Activated CD4-positive, alpha-beta T cell treated with anti-CD3 and anti-CD28 coated beads, Interleukin-2, amount 50 U/mL, for 48 hours (primary cell): ENCODE measurements around the gene ZNF664.
"Not testable (repeated sequence)": the region's sequence is repeated elsewhere in the genome, so short reads cannot be mapped to it uniquely, and the experiment has no call there.

ENCODE experiments used
- DNase-seq, 2 experiments: peaks; one replicate each; pipeline ENCODE4 v3.0.0-alpha.2; 2020

ZNF664 gene

GRCh38 chr12:123942238-123942653 is 30.8 kb upstream of the ZNF664 start:
- no peak for DNase-seq

- no peak for DNase-seq
These were observed 29.9 kb upstream of the ZNF664 start for GRCh38 chr12:123942911-123943648.

- no peak for DNase-seq
These were observed 29.2 kb upstream of the ZNF664 start for GRCh38 chr12:123943816-123944215.

GRCh38 chr12:123944696-123945095 is 28.3 kb upstream of the ZNF664 start:
- no peak for DNase-seq

- DNase-seq, result no peak
These were observed 27.5 kb upstream of the ZNF664 start for GRCh38 chr12:123945287-123946151.

- DNase-seq, result no peak
These were observed 26.9 kb upstream of the ZNF664 start for GRCh38 chr12:123946152-123946515.

GRCh38 chr12:123946516-123947505 is 26.2 kb upstream of the ZNF664 start:
- not testable (repeated sequence) for DNase-seq

- not testable (repeated sequence) for DNase-seq
These were observed 25.5 kb upstream of the ZNF664 start for GRCh38 chr12:123947531-123947930.

GRCh38 chr12:123948401-123948795 is 24.6 kb upstream of the ZNF664 start:
- DNase-seq, result no peak

- DNase-seq, result no peak
These were observed 23.9 kb upstream of the ZNF664 start for GRCh38 chr12:123948796-123949769.

- DNase-seq, result no peak
These were observed 23.2 kb upstream of the ZNF664 start for GRCh38 chr12:123949770-123950165.

- no peak for DNase-seq
These were observed 22.3 kb upstream of the ZNF664 start for GRCh38 chr12:123950476-123951349.

- no peak for DNase-seq
These were observed 21.5 kb upstream of the ZNF664 start for GRCh38 chr12:123951467-123951866.

GRCh38 chr12:123952037-123952436 is 21.0 kb upstream of the ZNF664 start:
- DNase-seq, result no peak

GRCh38 chr12:123954647-123955350 is 18.2 kb upstream of the ZNF664 start:
- DNase-seq, result no peak

GRCh38 chr12:123956249-123956648 is 16.8 kb upstream of the ZNF664 start:
- no peak for DNase-seq

- no peak for DNase-seq
These were observed 15.8 kb upstream of the ZNF664 start for GRCh38 chr12:123957196-123957595.

- no peak for DNase-seq
These were observed 14.6 kb upstream of the ZNF664 start for GRCh38 chr12:123958462-123958861.

- no peak for DNase-seq
These were observed 14.1 kb upstream of the ZNF664 start for GRCh38 chr12:123958876-123959275.
